RWPE1 (cell line): ENCODE results near the gene ARHGAP12.
A peak's percentile ranks its signal among the peaks of the same experiment; 100 is the strongest.

Experiments used
- CTCF ChIA-PET: fragments of 350-600 bp; sonication (Branson Sonifier 250); formaldehyde crosslinking; extraction: SDS; loops from one replicate; lab custom pipeline; 2021; lab: Yijun Ruan, JAX
- POLR2A ChIA-PET: fragments of 400-600 bp; formaldehyde crosslinking; extraction: SDS; loops from one replicate; lab custom pipeline; 2020; ENCODE audit warnings: antibody characterized with exemption; ENCODE audit not compliant: low non-redundant PET; lab: Yijun Ruan, JAX
- DNase-seq: peaks from one replicate; pipeline ENCODE4 v3.0.0; 2012; ENCODE audit warnings: low spot score
- H3K27ac ChIP-seq: fragments of 450-650 bp; 2 replicates; pipeline ENCODE4 v1.5.1; 2017
- TF ChIP-seq, protein P1 (sequence below): fragments of 450-650 bp; conservative IDR thresholded peaks from 2 replicates; pipeline ENCODE4 v1.5.1; 2017; ENCODE audit warnings: low read depth, mild to moderate bottlenecking

ARHGAP12 gene

GRCh38 chr10:31759124-31759798, 169.4 kb downstream of the ARHGAP12 start:
- CTCF ChIA-PET = no interaction called here
- TF ChIP-seq, protein P1, sequence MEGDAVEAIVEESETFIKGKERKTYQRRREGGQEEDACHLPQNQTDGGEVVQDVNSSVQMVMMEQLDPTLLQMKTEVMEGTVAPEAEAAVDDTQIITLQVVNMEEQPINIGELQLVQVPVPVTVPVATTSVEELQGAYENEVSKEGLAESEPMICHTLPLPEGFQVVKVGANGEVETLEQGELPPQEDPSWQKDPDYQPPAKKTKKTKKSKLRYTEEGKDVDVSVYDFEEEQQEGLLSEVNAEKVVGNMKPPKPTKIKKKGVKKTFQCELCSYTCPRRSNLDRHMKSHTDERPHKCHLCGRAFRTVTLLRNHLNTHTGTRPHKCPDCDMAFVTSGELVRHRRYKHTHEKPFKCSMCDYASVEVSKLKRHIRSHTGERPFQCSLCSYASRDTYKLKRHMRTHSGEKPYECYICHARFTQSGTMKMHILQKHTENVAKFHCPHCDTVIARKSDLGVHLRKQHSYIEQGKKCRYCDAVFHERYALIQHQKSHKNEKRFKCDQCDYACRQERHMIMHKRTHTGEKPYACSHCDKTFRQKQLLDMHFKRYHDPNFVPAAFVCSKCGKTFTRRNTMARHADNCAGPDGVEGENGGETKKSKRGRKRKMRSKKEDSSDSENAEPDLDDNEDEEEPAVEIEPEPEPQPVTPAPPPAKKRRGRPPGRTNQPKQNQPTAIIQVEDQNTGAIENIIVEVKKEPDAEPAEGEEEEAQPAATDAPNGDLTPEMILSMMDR = no peak

DNA sequence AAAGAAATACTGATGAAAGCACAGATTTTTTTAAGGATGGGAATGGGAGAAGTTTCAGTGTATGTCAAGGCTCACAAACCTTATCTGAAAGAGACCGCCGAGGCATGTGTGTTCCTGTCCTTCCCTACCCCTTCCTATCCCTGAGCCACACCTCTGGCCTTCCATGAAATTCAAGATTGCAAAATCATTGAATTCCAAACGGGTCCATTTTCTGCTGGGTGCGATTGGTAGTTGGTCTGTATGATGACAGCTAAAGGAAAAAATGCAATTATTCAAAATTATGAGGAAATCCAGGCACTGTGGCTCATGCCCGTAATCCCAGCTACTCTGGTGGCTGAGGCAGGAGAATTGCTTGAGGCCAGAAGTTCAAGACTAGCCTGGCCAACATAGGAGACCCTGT, 170.1 kb downstream of the ARHGAP12 start:
- TF ChIP-seq, protein P1 = no peak
- ChIA-PET CTCF (no interaction called here), POLR2A (no interaction called here)
- DNase-seq = peak; percentile 45
- H3K27ac ChIP-seq = peak overlapping the region; percentile 93; the same call in 1 of the 2 replicates

More at GRCh38 chr10:31759124-31759798, 169.4 kb downstream of the ARHGAP12 start:
- POLR2A ChIA-PET = no interaction called here
- DNase-seq = peak; percentile 28
- peak overlapping the region; percentile 93 for H3K27ac ChIP-seq

- POLR2A ChIA-PET = no interaction called here
- H3K27ac ChIP-seq = peak overlapping the region; percentile 76
- TF ChIP-seq, protein P1 = no peak
- CTCF ChIA-PET = no interaction called here
- no peak for DNase-seq
Observed at GRCh38 chr10:31757831-31758230, 170.8 kb downstream of the ARHGAP12 start.

DNA sequence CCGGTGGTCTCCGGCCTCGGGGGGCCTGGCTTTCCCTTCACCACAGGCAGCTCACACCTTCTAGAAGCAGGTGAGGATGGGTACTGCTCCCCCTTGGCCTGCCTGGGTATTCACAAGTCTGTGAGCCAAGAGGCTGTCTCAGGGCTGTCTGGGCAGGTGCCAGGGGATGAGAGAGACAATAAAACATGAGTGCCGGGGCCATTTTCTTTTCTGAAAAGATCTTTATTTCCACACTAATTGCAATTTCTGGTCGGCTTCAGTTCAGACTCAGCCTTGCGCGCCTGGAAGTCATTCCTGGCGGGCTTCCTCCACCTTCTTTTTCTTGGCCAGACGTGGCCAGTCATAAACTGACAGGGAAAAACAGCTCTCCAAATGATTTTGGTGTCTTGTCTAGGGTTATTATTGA, 171.2 kb downstream of the ARHGAP12 start:
- peak overlapping the region; percentile 76 for H3K27ac ChIP-seq

DNA sequence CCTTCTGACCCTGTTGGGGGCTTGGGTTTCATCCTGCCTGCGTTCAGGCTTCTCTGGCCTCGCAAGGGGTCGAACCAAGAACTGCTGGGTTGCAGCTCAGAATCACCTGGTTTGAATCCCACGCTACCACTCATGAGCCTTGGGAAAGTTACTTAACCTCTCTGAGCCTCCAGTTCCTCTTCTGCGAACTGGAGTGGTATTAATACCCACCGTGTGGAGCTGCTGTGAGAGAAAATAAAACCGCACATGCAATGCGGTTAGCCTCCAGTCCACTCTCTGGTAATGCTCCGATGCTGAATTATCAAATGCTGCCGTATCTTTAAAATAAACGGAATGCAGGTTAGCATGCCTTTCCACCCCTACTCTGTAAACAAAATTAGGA, 171.9 kb downstream of the ARHGAP12 start:
- H3K27ac ChIP-seq = peak overlapping the region; percentile 43
- ChIA-PET CTCF (interaction anchor here (0.8 kb wide), 1 partner anchor 18 kb away, joined by 3 read pairs; no protein-coding TSS in a partner anchor), POLR2A (no interaction called here)
- TF ChIP-seq, protein P1 = no peak
- no peak for DNase-seq

More for the DNA sequence above, 171.2 kb downstream of the ARHGAP12 start:
- TF ChIP-seq, protein P1 = no peak
- DNase-seq = no peak
- CTCF ChIA-PET = interaction anchor here (0.8 kb wide), 1 partner anchor 18 kb away, joined by 3 read pairs; no protein-coding TSS in a partner anchor
- POLR2A ChIA-PET = no interaction called here

- TF ChIP-seq, protein P1 = no peak
- H3K27ac ChIP-seq = peak overlapping the region; percentile 43
- DNase-seq = no peak
- POLR2A ChIA-PET = no interaction called here
- CTCF ChIA-PET = interaction anchor here (0.8 kb wide), 1 partner anchor 19 kb away, joined by 3 read pairs; no protein-coding TSS in a partner anchor
Observed at GRCh38 chr10:31756101-31756728, 172.4 kb downstream of the ARHGAP12 start.
